Activated B cell treated with CpG ODN at 0.5 μM for 24 hours (primary cell): Measurements from ENCODE around the gene GABRG2. TPM values are rescaled to one million over a fixed set of nuclear protein-coding genes. Genes with fewer than 3 reads are reported as not detected.

ENCODE experiments used
- ATAC-seq: fragments of 200-7000 bp; cut with Tn5 transposase; one replicate; pipeline ENCODE4 v1.10.0; 2021; ENCODE audit warnings: low read depth, mild to moderate bottlenecking, moderate library complexity
- CTCF ChIA-PET: fragments of 350-600 bp; sonication (Branson Sonifier 250); formaldehyde crosslinking; loops from one replicate; lab custom pipeline; 2021; ENCODE audit warnings: antibody characterized with exemption; lab: Charles Lee
- POLR2A ChIA-PET: fragments of 350-600 bp; sonication (Branson Sonifier 250); formaldehyde crosslinking; loops from one replicate; lab custom pipeline; 2021; ENCODE audit warnings: antibody characterized with exemption; lab: Charles Lee
- DNase-seq: peaks from one replicate; pipeline ENCODE4 v3.0.0; 2022
- H3K27ac Mint-ChIP-seq: one replicate; pipeline ENCODE4 v1.8.0; 2020; ENCODE audit warnings: mixed read lengths
- H3K27me3 Mint-ChIP-seq: one replicate; pipeline ENCODE4 v1.8.0; 2021; ENCODE audit warnings: mixed read lengths
- H3K36me3 Mint-ChIP-seq: one replicate; pipeline ENCODE4 v1.8.0; 2021; ENCODE audit warnings: low read depth, mixed read lengths
- H3K4me1 Mint-ChIP-seq: one replicate; pipeline ENCODE4 v1.8.0; 2021; ENCODE audit warnings: mixed read lengths
- H3K4me3 Mint-ChIP-seq: one replicate; pipeline ENCODE4 v1.8.0; 2020; ENCODE audit warnings: mild to moderate bottlenecking, mixed read lengths
- H3K9me3 Mint-ChIP-seq: one replicate; pipeline ENCODE4 v1.8.0; 2020; ENCODE audit warnings: mixed read lengths
- CTCF ChIP-seq: fragments of 200-600 bp; IDR thresholded peaks from one replicate; pipeline ENCODE4 v1.8.0; 2022; ENCODE audit warnings: antibody characterized with exemption, mild to moderate bottlenecking
- intact Hi-C: fragments of 100-400 bp; cut with micrococcal nuclease; formaldehyde crosslinking; loops from one replicate; pipeline ENCODE4 v1.15.1; 2024
- total RNA-seq: library from RNA; stranded (reverse); gene quantifications from 2 replicates; pipeline ENCODE4 v1.2.3, GENCODE V29; 2022

GABRG2 gene
- total RNA-seq, 1 donor from 2014 or later: not detected

DNA sequence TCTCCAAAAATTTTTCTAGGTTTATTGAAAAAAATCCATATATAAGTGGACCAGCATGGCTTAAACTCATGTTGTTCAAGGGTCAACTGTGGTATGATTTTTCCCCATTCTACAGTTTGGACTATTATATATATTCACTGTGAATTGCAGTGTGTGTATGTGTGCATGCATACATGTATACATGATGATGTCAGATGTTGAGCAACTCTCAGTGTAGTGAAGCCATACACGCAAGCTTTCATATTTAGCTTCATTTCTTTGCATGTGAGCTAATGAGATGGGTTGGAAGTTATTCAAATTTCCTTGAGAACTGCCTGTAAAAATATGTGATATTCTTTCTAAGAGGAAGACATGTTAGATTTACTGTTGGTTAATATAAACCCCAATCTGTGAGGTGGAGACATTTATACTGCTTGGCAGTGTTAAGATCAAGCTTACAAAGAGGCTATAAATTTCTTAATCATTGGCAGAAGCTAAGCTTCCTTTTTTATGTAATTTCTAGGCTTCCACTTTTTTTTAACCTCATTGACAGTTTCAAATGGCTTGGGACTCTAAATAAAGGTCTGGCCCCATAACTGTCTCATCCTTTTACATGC is 134.8 kb downstream of the GABRG2 start:
- Mint-ChIP-seq H3K9me3 (no peaks in the 10 kb centered on the region), H3K36me3 (no peaks in the 10 kb centered on the region), H3K27ac (no peak overlapping the region), H3K27me3 (no peaks in the 10 kb centered on the region), H3K4me3 (no peak overlapping the region), H3K4me1 (no peaks in the 10 kb centered on the region)
- intact Hi-C loops: no loop called here
- CTCF ChIA-PET: no interaction called here
- no peak for ATAC-seq
- DNase-seq: no peak
- no peak for TF ChIP-seq CTCF
- POLR2A ChIA-PET: no interaction called here

Other genes with a start within 250 kb of the GABRG2 start
- gene GABRA1, start 219.7 kb upstream of the GABRG2 start, total RNA-seq: not detected in 2 replicates